ENCODE measurements around the gene NUAK2. TPM values are rescaled to one million over a fixed set of nuclear protein-coding genes. Genes with fewer than 3 reads are reported as not detected.

The NUAK2 gene
- total RNA-seq, 6 donors from 2014 or later: 8.5 to 14.7 (median 10.3) TPM

DNA sequence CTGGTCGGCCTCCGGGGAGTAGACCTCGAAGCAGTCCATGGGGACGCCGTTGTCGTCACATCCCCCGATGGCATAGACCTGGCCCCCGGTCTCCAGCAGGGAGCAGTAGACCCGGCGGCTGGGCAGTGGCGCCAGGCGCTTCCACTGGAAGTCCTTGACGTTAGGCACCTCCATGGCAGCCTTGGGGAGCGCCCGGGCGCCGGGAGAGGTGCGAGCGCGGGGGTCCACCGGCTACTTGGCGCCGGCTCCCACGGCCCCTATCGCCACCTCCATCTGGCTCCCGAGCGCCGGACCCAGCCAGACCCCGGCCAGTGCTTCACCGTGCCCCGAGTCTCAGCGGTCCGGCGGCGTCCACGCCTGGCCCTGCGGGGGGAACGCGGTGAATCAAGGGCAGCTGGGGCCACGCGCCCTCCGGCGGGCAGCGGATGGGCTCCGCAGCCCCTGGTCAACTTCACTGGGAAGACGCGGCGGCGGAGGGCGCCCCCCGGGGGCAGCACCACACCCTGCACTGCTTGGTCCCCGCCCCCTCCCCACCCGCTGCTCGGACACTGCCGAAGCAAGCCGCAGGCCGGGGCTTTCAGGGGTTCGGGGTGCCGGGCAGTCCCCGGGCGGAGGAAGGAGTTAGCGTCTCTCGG, 22.0 kb upstream of the NUAK2 start:
- WGBS, 2 donors: 6 to 10% methylated on average over 9 of the region's 63 CpGs
- Histone ChIP-seq H3K4me1 (peaks cover 13 to 15% (median 14%) of the 10 kb centered on the region in 4 donors), H3K27ac (no peak overlapping the region), H3K4me3 (peak overlapping the region in 3 of 4 donors; percentile 25 to 44 (median 40)), H3K27me3 (peaks cover 2 to 21% (median 14%) of the 10 kb centered on the region in 4 donors), H3K9me3 (no peaks in the 10 kb centered on the region), H3K36me3 (no peaks in the 10 kb centered on the region)
- DNase-seq (peak in 1 of 2 donors; percentile 86), ATAC-seq (ENCODE audit: low FRiP score in 2 of 2) (peak in 1 of 2 donors; percentile 24)
- TF ChIP-seq CTCF (IDR thresholded peaks at IDR 0.05) (peak in 2 of 6 experiments; percentile 12 to 32), POLR2A (IDR thresholded peaks at IDR 0.05) (no peak), EP300 (IDR thresholded peaks at IDR 0.05) (no peak)

DNA sequence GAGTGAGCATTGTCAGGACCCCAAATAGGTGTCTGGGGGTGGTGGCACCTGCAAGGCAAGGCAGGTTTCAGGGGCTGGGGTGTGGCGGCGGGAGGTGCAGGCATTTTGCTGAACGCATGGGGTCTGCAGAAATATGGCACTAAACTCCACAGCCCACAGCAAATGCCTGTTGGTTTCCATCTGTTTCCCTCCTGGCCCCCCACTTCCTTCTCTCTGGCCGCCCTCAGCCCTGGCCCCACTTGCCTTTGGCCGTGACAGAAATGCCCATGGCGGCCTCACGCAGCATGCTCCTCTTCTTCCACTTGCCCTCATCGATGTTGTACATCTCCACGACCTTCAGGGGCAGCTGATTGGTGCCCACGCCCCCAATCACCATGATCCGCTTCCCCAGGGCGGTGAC, 21.4 kb upstream of the NUAK2 start:
- no peaks in the 10 kb centered on the region for H3K36me3 ChIP-seq
- no peak for DNase-seq
- TF ChIP-seq CTCF (IDR thresholded peaks at IDR 0.05) (no peak), POLR2AphosphoS5 (IDR thresholded peaks at IDR 0.05) (no peak), EP300 (IDR thresholded peaks at IDR 0.05) (no peak), POLR2A (IDR thresholded peaks at IDR 0.05) (no peak)
- ATAC-seq (ENCODE audit: low FRiP score in 2 of 2): no peak
- H3K4me3 ChIP-seq: peak overlapping the region in 1 of 4 donors; percentile 44
- H3K27me3 ChIP-seq: peaks cover 2 to 21% (median 14%) of the 10 kb centered on the region in 4 donors
- H3K9me3 ChIP-seq: no peaks in the 10 kb centered on the region
- WGBS, 2 donors: 69 to 80% methylated on average over 6 to 11 of the region's 12 CpGs
- H3K27ac ChIP-seq: no peak overlapping the region
- peaks cover 13 to 15% (median 14%) of the 10 kb centered on the region in 4 donors for H3K4me1 ChIP-seq

GRCh38 chr1:205340676-205341075, 19.1 kb upstream of the NUAK2 start:
- H3K27me3 ChIP-seq: peaks cover 2 to 21% (median 14%) of the 10 kb centered on the region in 4 donors
- WGBS, 2 donors: 95 to 100% methylated on average over 1 of the region's 1 CpG
- no peak for TF ChIP-seq POLR2AphosphoS5 (IDR thresholded peaks at IDR 0.05)
- TF ChIP-seq EP300 (IDR thresholded peaks at IDR 0.05): no peak
- no peak for TF ChIP-seq POLR2A (IDR thresholded peaks at IDR 0.05)
- TF ChIP-seq CTCF (IDR thresholded peaks at IDR 0.05): no peak
- H3K9me3 ChIP-seq: no peaks in the 10 kb centered on the region
- ATAC-seq (ENCODE audit: low FRiP score in 2 of 2) (no peak), DNase-seq (no peak)
- peaks cover 13 to 15% (median 14%) of the 10 kb centered on the region in 4 donors for H3K4me1 ChIP-seq
- H3K36me3 ChIP-seq: no peaks in the 10 kb centered on the region
- H3K27ac ChIP-seq: no peak overlapping the region
- H3K4me3 ChIP-seq: no peak overlapping the region

- Histone ChIP-seq H3K4me3 (no peak overlapping the region), H3K27ac (no peak overlapping the region), H3K36me3 (no peaks in the 10 kb centered on the region), H3K4me1 (peaks cover 13 to 15% (median 14%) of the 10 kb centered on the region in 4 donors), H3K27me3 (peaks cover 2 to 20% (median 14%) of the 10 kb centered on the region in 4 donors), H3K9me3 (no peaks in the 10 kb centered on the region)
- ATAC-seq (ENCODE audit: low FRiP score in 2 of 2) (no peak), DNase-seq (no peak)
- WGBS, 2 donors: 79 to 94% methylated on average over 4 of the region's 4 CpGs
- TF ChIP-seq EP300 (IDR thresholded peaks at IDR 0.05) (no peak), CTCF (IDR thresholded peaks at IDR 0.05) (no peak), POLR2AphosphoS5 (IDR thresholded peaks at IDR 0.05) (no peak), POLR2A (IDR thresholded peaks at IDR 0.05) (no peak)
Measured at GRCh38 chr1:205339717-205340116, 18.2 kb upstream of the NUAK2 start.

Measured in upper lobe of left lung (tissue), 6 donors.